Glomerular endothelial cell (primary cell): Measurements from ENCODE around the gene UBE2E3. TPM values are rescaled to one million over a fixed set of nuclear protein-coding genes. Genes with fewer than 3 reads are reported as not detected.
"Not testable (repeated sequence)": the region's sequence is repeated elsewhere in the genome, so short reads cannot be mapped to it uniquely, and the experiment has no call there.

Source experiments
- DNase-seq: peaks from one replicate; pipeline ENCODE4 v3.0.0-alpha.2; 2011; ENCODE audit warnings: low read depth, low spot score; ENCODE audit errors: extremely low read depth
- total RNA-seq: library from RNA; depleted of rRNA; stranded (reverse); fragments of >200 nt; gene quantifications from 2 replicates; pipeline ENCODE4 v1.2.3, GENCODE V29; 2015

UBE2E3 gene
- total RNA-seq, result 98.1 and 134 TPM in 2 replicates

DNA sequence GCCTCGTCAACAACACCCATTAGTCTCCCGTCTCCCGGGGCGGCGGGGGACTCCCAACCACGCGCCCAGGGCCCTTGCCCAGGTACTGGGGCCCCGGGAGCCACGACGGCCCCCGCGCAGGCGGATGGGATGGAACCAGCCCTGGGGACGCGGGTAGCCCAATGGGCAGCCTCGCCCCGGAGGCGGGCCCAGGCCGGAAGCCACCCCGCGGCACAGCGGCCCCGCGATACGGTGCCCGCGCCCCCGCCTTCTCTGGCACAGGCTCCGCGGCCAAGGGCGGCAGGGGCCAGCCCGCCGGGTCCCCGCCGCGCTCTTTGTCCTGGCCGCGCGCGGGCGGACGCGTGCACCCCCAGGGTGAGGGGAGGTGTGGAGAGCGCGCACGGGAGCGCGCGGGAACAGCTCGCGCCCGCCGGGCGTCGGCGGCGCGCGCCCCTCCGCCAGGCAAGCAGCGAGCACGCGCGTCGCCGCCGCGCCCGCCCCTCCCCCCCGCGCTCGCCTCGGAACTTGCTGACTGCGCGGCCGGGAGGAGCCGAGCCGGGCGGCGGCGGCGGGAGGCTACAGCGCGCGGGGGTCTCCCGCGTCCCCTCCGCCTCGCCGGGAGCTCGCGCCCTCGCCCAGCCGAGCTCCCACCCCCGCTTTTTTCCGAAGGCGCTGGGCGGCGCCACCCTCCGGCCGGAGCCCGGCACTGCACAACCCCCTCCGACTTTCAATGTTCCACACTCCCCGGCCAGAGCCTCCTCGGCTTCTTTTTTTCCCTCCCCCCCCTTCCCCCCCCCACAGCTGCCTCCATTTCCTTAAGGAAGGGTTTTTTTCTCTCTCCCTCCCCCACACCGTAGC lies at the start of gene UBE2E3:
TSS of gene UBE2E3 (plus strand) at position 500 of the 837 bp plus-strand sequence. CDS start 1,438 bp downstream, outside the sequence.
- DNase-seq, result peak; percentile 14

DNA sequence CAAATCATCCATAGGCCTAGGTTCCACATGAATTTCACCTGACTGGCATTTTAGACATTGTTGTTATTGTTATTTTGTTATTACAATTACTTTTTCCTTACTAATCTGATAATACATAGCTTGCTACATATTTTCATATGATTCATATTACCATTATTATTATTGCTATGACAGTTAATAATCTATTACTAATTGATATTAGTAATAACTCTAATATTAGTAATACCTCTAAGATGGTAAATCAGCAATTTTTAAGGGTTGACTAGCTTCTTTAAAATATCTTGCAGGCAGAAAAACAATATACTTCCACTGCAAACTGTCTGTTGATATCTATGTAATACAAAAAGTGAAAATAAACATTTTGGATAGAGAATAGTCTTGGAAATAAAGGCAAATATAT lies 48.6 kb upstream of the UBE2E3 start:
- no peak for DNase-seq

DNA sequence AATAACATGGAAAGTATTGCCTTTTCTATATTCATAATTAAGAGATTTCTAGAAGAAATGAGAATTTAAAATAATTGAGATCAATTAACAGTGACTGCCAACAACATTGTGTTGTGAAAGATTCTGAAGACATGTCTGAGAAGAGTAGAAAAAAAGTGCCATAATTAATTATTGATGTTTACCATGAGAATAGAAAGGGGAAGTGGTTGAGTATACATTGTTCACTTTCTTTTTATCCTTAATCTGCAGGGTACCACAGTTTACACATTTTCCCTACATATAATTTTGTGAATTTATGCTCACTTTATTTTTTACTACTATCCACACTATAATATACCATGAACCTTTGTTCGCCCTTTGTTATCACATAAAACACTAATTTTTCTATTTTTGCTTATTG lies 47.1 kb upstream of the UBE2E3 start:
- no peak for DNase-seq

DNA sequence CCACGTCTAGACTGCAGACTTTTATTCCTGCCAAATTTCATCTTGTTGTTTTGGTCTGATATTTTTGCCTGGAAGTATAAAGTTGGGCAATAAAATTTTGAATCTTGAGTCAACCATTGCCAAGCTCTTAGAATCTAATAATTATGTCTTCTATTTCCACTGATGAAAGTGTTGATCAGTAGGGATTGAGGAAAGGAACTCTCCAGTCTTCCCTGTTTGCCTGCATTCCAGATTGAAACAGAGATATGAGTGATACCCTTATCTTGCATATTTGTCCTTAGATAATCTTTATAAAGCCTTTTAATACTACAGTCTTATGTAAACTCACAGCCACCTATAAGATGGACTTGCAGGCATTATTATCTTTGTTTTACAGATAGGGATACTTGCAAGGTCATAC lies 45.5 kb upstream of the UBE2E3 start:
- DNase-seq, result no peak

DNA sequence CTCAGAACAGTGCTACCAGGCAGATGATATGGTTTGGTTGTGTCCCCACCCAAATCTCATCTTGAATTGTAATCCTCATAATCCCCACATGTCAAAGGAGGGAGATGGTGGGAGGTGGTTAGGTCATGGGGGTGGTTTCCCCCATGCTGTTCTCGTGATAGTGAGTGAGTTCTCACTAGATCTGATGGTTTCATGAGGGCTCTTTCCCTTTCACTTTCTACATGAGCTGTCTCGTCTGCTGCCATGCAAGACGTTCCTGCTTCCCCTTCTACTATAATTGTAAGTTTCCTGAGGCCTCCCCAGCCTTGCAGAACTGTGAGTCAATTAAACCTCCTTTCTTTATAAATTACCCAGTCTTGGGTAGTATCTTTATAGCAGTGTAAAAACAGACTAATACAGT lies 42.9 kb upstream of the UBE2E3 start:
- not testable (repeated sequence) for DNase-seq

DNA sequence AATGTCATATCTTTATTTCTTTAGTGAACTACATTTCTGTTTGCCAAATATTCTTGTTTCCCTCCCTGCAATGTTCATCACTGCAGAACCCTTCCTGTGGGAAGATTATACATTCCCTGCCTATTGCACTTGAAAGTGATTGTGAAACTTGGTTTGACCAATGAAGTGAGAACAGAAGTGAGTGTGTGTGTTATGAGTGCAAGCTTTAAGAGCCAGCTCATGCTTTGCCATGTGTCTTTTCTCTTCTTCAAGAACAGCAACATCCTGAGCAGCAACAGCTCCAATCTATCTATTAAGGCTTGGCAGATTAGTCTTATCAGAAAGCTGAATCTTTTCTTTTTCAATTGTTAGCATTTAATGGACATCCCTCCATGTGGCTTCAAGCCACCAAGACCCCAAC lies 42.0 kb upstream of the UBE2E3 start:
- DNase-seq, result no peak

DNA sequence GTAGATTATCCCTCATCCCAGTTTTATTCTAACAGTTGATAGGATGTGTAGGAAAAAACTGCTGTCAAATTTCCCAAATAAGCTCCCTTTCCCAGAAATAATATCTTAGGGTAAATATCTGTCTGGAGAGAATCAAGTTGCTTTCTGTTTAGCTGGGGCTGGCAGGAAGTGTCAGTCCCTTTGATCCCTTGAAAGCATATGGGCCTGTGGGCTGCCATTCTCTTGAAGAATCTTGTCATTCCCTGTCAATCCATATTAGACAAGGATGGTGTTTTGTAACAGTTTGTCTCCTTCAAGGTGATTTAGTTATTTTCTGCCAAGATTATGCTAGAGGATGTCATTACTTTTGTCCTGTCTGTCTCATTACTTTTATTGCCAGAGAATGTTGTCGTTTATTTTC lies 37.1 kb upstream of the UBE2E3 start:
- DNase-seq, result no peak

DNA sequence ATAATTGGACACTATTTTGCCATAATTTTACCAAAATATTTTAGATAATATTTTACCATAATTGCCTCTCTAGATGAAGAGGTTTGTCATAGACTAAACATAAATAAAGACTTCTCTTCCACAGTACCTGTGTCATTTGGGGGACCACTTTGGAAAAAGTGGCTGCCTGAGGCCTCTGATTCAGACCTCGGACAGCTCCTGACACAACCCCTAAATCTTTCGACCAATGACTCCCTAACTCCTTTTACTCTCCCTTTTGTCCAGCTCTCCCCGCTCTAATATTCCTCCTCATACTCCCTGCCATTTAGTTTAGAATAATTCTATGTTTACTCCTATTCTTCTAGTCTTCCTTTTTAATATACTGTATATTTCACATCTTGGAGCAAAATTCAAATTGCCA lies 36.0 kb upstream of the UBE2E3 start:
- DNase-seq, result no peak

DNA sequence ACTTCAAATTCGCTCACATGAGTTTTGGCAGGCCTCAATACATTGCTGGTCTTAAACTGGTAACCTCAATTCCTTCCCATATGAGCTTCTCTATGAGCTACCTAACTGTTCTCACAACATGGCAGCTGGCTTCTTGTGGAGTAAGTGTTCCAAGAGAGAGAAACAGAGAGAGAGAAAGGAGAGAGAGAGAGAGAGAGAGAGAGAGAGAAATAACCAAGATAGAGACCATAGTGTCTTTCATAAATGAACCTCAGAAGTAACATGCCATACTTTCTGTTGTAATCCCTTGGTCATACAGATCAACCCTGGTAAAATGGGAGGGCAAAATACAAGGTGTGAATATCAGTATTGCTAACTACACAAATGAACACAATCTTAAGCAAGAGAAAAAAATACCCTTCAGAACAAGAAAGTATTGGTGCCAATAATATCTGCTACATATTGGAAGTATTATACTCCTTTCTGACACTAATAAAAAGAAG lies 33.2 kb upstream of the UBE2E3 start:
- DNase-seq, result no peak

DNA sequence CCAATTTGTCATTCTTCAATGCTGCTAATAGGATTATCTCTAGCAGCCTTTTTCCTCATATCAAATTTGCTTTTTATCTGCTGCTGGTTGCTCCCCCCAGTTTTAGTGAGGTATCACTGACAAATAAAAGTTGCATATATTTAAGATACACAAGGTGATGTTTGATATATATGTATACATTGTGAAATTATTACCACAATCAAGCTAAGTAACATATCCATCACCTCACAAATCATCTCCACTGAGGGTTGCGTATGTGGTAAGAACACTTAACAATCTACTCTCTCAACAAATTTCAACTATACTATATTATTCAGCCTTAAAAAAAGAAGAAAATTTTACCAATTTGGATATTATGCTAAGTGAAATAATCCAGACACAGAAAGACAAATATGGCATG lies 30.5 kb upstream of the UBE2E3 start:
- no peak for DNase-seq

DNA sequence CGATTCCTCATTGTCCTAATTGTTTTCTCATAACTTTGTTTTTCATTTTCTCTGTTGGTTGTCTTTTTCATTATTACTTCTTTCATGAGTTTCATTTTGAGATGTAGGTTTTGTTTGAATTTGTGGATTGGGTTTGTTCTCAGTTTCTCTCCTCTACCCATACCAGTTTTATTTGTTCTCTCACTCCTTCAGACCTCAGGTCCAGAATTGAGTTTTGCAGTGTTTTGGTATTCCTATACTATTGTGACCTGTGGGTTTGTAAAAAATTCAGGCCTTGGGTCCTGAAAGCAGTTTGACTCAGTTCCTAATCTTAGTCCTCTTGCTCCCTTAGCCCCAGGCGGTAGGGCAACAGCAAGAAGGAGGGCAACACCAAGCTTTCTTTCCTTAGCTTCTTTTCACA lies 28.3 kb upstream of the UBE2E3 start:
- no peak for DNase-seq

DNA sequence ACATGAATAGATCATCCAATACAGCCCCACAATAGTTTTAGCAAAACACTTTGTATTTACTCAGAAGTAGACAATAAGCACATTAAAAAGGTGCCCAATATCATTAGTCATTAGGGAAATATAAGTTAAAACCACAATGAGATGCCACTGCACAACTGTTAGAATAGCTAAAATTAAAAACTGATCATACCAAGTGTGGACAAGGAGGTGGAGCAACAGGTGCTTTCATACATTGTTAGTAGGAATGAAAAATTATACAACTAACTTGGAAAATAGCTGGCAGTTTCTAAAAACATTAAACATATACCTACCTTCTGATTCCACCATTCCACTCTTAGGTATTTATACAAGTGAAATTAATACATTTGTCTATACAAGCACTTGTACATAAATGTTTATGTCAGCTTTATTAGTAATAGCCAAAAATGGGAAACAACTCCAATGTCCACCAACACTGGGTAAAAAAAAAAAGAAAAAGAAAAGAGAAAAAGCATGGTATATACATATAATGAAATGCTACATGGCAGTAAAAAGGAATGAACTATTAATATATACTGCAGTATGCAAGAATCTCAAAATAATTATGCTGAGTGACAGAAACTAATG lies 27.6 kb upstream of the UBE2E3 start:
- DNase-seq, result no peak

DNA sequence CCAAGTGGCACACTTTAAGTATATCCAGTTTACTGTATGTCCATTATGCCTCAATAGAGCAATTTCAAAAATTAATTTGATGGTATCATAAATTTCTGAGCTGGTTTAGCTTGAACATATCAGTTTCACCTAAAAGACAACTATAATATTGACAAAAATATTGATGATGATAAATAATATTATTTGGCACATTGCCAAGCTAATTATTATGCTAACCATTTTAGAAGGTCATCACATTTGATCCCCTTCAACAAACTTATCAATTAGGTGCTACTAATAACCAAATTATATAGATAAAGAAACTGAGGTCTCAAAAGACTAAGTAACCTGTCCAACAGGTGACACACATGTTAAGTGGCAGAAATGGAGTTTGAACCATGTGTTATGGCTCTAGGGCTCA lies 26.9 kb upstream of the UBE2E3 start:
- DNase-seq, result no peak

DNA sequence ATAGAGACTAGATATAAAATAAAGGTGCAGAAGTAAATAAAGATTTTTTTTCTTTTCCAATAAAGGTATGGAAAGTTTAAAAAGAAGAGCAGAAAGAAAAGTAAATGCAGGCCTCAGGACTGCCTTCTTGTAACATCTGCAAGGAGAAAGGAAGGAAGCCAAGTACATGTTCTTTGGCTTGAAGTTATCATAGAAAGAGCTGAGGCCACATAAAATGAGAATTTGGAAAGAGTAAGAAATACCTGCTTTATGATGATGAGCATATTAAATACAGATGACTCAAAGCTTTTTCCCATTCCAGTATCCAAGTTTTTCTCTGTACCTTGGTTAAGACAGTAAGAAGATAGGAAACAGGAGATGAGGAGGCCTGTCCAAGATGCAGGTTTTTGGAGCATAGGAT lies 25.3 kb upstream of the UBE2E3 start:
- DNase-seq, result no peak

DNA sequence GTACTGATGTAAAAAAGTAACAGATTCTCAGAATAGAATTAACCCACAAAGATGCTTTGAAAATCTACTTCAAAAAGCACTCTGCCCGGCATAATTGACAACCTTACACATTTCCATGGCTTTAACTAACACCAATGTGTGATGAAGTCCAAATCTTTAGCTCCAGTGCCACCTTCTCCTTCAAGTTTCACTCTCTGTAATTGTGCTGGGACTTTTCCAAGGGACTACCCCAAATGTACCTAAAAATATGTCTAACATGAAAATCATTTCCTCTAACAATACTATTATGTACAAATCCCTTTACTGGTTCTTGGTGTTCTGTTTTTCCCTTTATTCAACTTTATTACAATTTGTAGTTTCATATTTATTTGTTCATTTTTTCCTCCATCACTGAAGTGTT lies 20.6 kb upstream of the UBE2E3 start:
- no peak for DNase-seq

DNA sequence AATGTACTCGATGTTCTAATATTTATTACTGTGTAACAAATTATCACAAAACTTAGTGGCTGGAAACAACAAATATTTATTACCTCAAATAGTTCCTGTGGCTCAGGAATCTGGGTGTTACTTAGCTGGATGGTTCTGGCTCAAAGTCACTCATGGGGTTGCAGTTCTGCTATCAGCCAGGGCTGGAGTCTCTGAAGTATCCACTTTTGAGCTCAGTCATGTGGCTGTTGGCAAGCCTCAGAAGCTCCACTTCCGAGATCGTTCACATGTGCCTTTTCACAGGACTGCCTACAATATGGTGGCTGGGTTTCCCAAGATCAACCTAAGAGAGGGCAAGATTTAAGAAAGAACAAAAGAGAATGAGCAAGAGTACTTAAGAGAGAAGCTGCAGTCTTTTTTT lies 19.4 kb upstream of the UBE2E3 start:
- DNase-seq, result no peak

DNA sequence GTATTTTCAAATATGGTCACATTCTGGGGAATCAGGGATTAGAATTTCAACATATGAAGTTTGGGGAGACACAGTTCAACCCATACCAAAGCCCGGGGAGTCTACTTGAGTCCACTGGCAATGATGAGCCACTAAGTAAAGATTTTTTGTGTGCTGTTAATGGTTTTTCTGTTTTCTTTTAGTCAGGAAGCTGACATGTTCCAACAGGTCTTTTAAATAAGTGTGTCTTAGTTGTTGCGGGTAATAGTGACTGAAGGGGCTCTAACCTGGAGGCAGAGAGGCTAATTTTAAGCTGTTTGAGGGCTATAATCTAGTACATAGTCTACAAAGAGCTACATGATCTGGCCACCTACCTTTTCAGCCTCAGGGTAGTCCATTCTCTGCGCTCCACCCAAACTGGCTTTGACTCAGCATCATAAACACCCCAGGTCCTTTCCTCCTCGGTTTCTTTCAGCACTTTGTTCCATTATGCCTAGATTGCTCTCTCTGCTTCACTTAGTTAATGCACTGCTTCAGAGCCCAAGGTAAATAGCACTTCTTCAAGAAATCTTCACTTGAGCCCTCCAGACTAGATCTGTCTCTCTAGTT lies 17.6 kb upstream of the UBE2E3 start:
- DNase-seq, result no peak

DNA sequence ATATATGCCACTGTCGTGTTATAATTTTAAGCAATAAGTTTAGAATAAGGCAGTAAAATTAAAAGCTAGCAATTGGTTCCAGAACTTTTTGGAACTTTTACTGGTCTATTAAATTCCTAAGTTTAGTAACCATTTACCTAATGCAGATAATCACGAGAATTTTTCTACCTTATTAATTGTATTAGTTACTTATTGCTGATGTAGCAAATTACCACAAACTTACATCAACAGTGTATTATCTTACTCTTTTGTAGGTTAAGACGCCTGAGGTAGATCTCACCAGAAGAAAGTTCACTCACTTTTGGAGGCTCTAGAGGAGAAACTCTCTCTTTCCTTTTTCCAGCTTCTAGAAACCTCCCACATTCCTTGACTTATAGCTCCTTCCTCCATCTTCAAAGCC lies 14.0 kb upstream of the UBE2E3 start:
- DNase-seq, result no peak

DNA sequence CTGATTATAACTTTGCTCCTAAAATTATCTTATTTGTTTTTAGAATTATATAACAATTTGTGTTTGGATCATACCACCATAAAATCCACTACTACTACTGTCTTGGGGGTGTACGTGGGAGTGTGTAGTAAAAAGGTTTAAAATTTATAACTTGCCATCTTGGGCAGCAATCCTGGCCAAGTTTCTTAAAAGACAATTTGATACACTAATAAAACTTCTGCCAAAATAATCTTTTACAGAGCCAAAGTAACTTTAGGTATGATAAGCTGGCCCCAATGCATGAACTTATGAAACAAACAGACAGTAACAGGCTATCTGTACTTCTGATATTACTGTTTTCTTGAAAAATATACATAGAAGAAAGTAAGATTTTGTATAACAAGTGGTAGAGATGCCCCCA lies 11.3 kb upstream of the UBE2E3 start:
- no peak for DNase-seq

DNA sequence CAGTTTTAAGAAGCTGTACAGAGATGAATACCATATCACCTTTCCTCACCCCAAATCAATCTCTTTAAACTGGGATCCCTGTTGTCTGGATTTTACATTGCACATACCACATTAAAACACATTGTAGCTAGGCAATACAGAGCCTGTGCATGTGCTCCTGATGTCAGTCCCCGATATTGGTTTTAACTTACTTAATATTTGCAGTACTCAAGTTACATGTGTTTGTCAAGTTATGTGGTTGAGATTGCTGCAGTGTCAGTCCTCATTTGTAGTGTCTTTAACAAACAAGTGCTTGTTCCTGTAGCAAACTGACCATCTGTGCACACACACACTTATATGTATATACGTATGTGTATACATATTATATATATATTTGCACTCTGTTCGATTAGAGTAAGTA lies 10.4 kb upstream of the UBE2E3 start:
- no peak for DNase-seq

DNA sequence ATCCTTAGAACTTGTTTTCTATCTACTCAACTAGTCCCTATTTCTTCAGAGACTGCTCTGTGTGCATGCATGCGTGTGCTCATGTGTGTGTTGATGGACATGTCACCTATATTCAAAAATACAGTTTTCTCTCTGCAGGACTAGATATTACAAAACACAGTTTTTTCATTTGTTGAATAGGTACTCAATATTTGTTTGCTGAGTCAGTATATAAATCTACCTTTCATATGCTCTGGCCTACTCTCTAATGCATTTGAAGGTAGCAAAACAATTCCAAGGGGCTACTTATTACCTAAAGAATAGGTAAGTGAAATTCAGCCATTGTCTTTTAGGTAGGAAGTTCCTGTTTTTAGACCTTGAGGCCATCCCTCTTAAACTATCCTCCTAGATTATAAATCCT lies 8.6 kb upstream of the UBE2E3 start:
- no peak for DNase-seq

DNA sequence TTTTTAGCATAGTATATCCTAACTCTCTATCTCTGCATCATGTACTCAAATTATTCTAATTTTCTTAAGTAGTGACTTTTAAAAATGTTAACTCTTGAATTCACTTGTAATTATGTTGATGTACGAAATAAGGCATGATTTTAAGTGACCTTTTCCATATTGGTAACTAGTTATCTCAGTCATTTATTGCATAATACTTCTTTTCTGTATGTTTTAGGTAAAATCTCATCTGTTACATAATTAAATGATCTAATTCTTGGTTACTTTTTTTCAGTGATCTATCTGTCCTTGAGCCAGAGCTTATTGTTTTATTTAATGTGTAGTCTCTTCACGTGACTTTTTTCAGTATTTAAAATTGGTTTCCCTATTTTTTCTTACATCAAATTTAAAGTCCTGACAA lies 4.8 kb upstream of the UBE2E3 start:
- DNase-seq, result no peak
